H1 (cell line): ENCODE data around the gene TNFAIP8L3. TPM values are rescaled to one million over a fixed set of nuclear protein-coding genes. Genes with fewer than 3 reads are reported as not detected.

Experiments used
- CTCF ChIA-PET: fragments of 300-600 bp; sonication (Branson Sonifier 250); formaldehyde crosslinking; loops from one replicate; lab custom pipeline; 2021; ENCODE audit not compliant: partially characterized antibody; lab: Charles Lee
- POLR2A ChIA-PET: fragments of 300-600 bp; sonication (Branson Sonifier 250); formaldehyde crosslinking; loops from one replicate; lab custom pipeline; 2021; ENCODE audit warnings: inconsistent platforms; ENCODE audit not compliant: partially characterized antibody; lab: Charles Lee
- DNase-seq, 2 experiments: peaks; one replicate each; pipeline versions ENCODE4 v3.0.0 to v3.0.0-alpha.2; 2010 to 2022; ENCODE audit warnings: low spot score in 2 of 2, low read depth in 1 of 2, mixed read lengths in 1 of 2
- FAIRE-seq: peaks from 2 replicates; lab custom pipeline; 2011; peaks lifted over from hg19 to GRCh38; lab: Jason Lieb, UNC
- H2AFZ ChIP-seq: 2 replicates; pipeline ENCODE4 v1.8.1; 2012; ENCODE audit warnings: low read length, inconsistent platforms
- H2AK5ac ChIP-seq: 2 replicates; pipeline ENCODE4 v1.6.1; 2013; ENCODE audit warnings: low read depth, low read length
- H2BK120ac ChIP-seq: replicated peaks from 2 replicates; pipeline ENCODE3; 2013; ENCODE audit warnings: low read depth, low read length, inconsistent platforms
- H2BK12ac ChIP-seq: 2 replicates; pipeline ENCODE4 v1.6.1; 2013; ENCODE audit warnings: low read depth, low read length
- H2BK15ac ChIP-seq: 2 replicates; pipeline ENCODE4 v1.6.1; 2013; ENCODE audit warnings: low read length
- H2BK20ac ChIP-seq: 2 replicates; pipeline ENCODE4 v1.6.1; 2013; ENCODE audit warnings: low read length
- H2BK5ac ChIP-seq: 2 replicates; pipeline ENCODE4 v1.6.1; 2013; ENCODE audit warnings: low read depth, low read length
- H3K14ac ChIP-seq: 2 replicates; pipeline ENCODE4 v1.6.1; 2013; ENCODE audit warnings: inconsistent platforms; ENCODE audit not compliant: insufficient read length
- H3K18ac ChIP-seq: 2 replicates; pipeline ENCODE4 v1.6.1; 2013; ENCODE audit warnings: low read length; ENCODE audit errors: extremely low read depth
- H3K23ac ChIP-seq: 2 replicates; pipeline ENCODE4 v1.6.1; 2013; ENCODE audit warnings: inconsistent platforms; ENCODE audit not compliant: insufficient read length
- H3K23me2 ChIP-seq: 2 replicates; pipeline ENCODE4 v1.6.1; 2013; ENCODE audit warnings: low read depth, low read length
- H3K27ac ChIP-seq: 2 replicates; pipeline ENCODE4 v1.6.1; 2011; ENCODE audit warnings: low read depth, low read length, inconsistent platforms
- H3K27me3 ChIP-seq, 4 experiments: replicated peaks in 1 of 4; 1 replicate in 1 of 4; 2 replicates in 3 of 4; pipeline versions ENCODE4 v1.6.1 to v1.8.1; 2011 to 2013; ENCODE audit warnings: low read length in 3 of 4, mild to moderate bottlenecking in 3 of 4, inconsistent platforms in 2 of 4, mixed read lengths in 2 of 4, moderate library complexity in 1 of 4; ENCODE audit not compliant: control insufficient read depth in 3 of 4, insufficient read depth in 3 of 4; ENCODE audit errors: extremely low read depth in 1 of 4
- H3K36me3 ChIP-seq, 4 experiments: 2 replicates each; pipeline versions ENCODE4 v1.6.1 to v1.8.1; 2011 to 2013; ENCODE audit warnings: mild to moderate bottlenecking in 4 of 4, low read length in 3 of 4, moderate library complexity in 2 of 4, control low read depth in 1 of 4, inconsistent platforms in 1 of 4; ENCODE audit not compliant: insufficient read depth in 4 of 4, control insufficient read depth in 2 of 4
- H3K4ac ChIP-seq: replicated peaks from 2 replicates; pipeline ENCODE3; 2013; ENCODE audit warnings: low read length, low read depth, mixed read lengths, inconsistent platforms; ENCODE audit not compliant: insufficient read length
- H3K4me1 ChIP-seq, 4 experiments: replicated peaks in 1 of 4; 1 replicate in 1 of 4; 2 replicates in 3 of 4; pipeline versions ENCODE4 v1.6.1 to v1.8.1; 2011 to 2013; ENCODE audit warnings: low read length in 3 of 4, inconsistent platforms in 2 of 4, mixed read lengths in 1 of 4; ENCODE audit not compliant: insufficient read depth in 4 of 4, control insufficient read depth in 3 of 4
- H3K4me2 ChIP-seq, 2 experiments: 2 replicates each; pipeline versions ENCODE4 v1.6.1 to v1.8.1; 2011 to 2013; ENCODE audit warnings: low read depth in 2 of 2, low read length in 2 of 2, control low read depth in 1 of 2, inconsistent platforms in 1 of 2, mild to moderate bottlenecking in 1 of 2; ENCODE audit not compliant: insufficient read depth in 1 of 2
- H3K4me3 ChIP-seq, 4 experiments: fragments of 200-600, 300-600 bp in 1 of 4; sonication (generic), shearing (Covaris generic), sonication (Bioruptor Twin) in 1 of 4; 2 replicates each; pipeline versions ENCODE4 v1.5.1 to v1.8.1; 2011 to 2016; ENCODE audit warnings: low read length in 4 of 4, low read depth in 3 of 4, control low read depth in 2 of 4, inconsistent platforms in 2 of 4, mild to moderate bottlenecking in 2 of 4, mixed read lengths in 1 of 4, moderate library complexity in 1 of 4; ENCODE audit not compliant: insufficient read depth in 2 of 4; ENCODE audit errors: extremely low read depth in 1 of 4
- H3K56ac ChIP-seq: replicated peaks from 2 replicates; pipeline ENCODE3; 2013; ENCODE audit warnings: low read depth, mild to moderate bottlenecking, mixed read lengths, low read length, inconsistent platforms; ENCODE audit not compliant: insufficient read length
- H3K79me1 ChIP-seq: 2 replicates; pipeline ENCODE4 v1.6.1; 2013; ENCODE audit warnings: low read depth, low read length, control low read depth
- H3K79me2 ChIP-seq, 2 experiments: 2 replicates each; pipeline versions ENCODE4 v1.6.1 to v1.8.1; 2012 to 2013; ENCODE audit warnings: low read length in 2 of 2, mild to moderate bottlenecking in 2 of 2, inconsistent platforms in 1 of 2; ENCODE audit not compliant: insufficient read depth in 2 of 2, control insufficient read depth in 1 of 2
- H3K9ac ChIP-seq, 4 experiments: replicated peaks in 1 of 4; 1 replicate in 1 of 4; 2 replicates in 3 of 4; pipeline versions ENCODE4 v1.6.1 to v1.8.1; 2011 to 2013; ENCODE audit warnings: low read depth in 3 of 4, low read length in 3 of 4, control low read depth in 2 of 4, mild to moderate bottlenecking in 2 of 4, moderate library complexity in 2 of 4, inconsistent platforms in 1 of 4; ENCODE audit errors: extremely low read depth in 1 of 4
- H3K9me3 ChIP-seq, 2 experiments: 2 replicates each; pipeline versions ENCODE4 v1.6.1 to v1.8.1; 2012 to 2013; ENCODE audit warnings: mild to moderate bottlenecking in 2 of 2, moderate library complexity in 2 of 2, control low read depth in 1 of 2, inconsistent platforms in 1 of 2, low read depth in 1 of 2, low read length in 1 of 2, mixed read lengths in 1 of 2; ENCODE audit not compliant: insufficient read depth in 2 of 2
- H4K20me1 ChIP-seq, 2 experiments: replicated peaks in 1 of 2; 2 replicates each; pipeline versions ENCODE3 to v1.8.1; 2011 to 2013; ENCODE audit warnings: inconsistent platforms in 2 of 2, low read length in 2 of 2, mild to moderate bottlenecking in 1 of 2; ENCODE audit not compliant: insufficient read depth in 2 of 2, control insufficient read depth in 1 of 2
- H4K5ac ChIP-seq: 2 replicates; pipeline ENCODE4 v1.6.1; 2013; ENCODE audit warnings: low read length, low read depth, mixed read lengths, inconsistent platforms; ENCODE audit not compliant: insufficient read length
- H4K8ac ChIP-seq: 2 replicates; pipeline ENCODE4 v1.8.0; 2013; ENCODE audit warnings: mild to moderate bottlenecking, moderate library complexity, low read length, inconsistent platforms; ENCODE audit not compliant: insufficient read depth; ENCODE audit errors: extremely low read depth
- H4K91ac ChIP-seq: replicated peaks from 2 replicates; pipeline ENCODE3; 2013; ENCODE audit warnings: low read length, mixed read lengths, inconsistent platforms; ENCODE audit not compliant: insufficient read length
- FOSL1 ChIP-seq: IDR thresholded peaks from 2 replicates; pipeline ENCODE4 v1.6.1; 2011; ENCODE audit warnings: mild to moderate bottlenecking, low read depth, low read length, moderate library complexity; ENCODE audit not compliant: insufficient read depth
- HDAC2 ChIP-seq, 2 experiments: fragments of 300-600 bp in 1 of 2; sonication (generic) in 1 of 2; IDR thresholded peaks; 2 replicates each; pipeline ENCODE4 v1.6.1; 2011 to 2012; ENCODE audit warnings: low read depth in 2 of 2, low read length in 2 of 2, mild to moderate bottlenecking in 2 of 2, moderate library complexity in 2 of 2, borderline replicate concordance in 1 of 2, inconsistent platforms in 1 of 2
- PHF8 ChIP-seq: fragments of 200-600 bp; sonication (generic); conservative IDR thresholded peaks from 2 replicates; pipeline ENCODE4 v1.7.1; 2012; ENCODE audit warnings: low read depth, mild to moderate bottlenecking, inconsistent platforms, low read length, moderate library complexity
- TEAD4 ChIP-seq: IDR thresholded peaks from 2 replicates; pipeline ENCODE4 v1.6.1; 2012; ENCODE audit warnings: low read depth, low read length, inconsistent platforms, mixed read lengths
- WGBS, 2 experiments: shearing (Covaris generic) in 1 of 2; methylation state at CpG; one replicate each; pipeline versions ENCODE4 v1.1.6 to v1.1.7; 2013 to 2015; ENCODE audit warnings: low lambda C conversion rate in 2 of 2, mixed read lengths in 2 of 2, inconsistent platforms in 1 of 2, low coverage in 1 of 2, missing lambda C conversion rate in 1 of 2; ENCODE audit not compliant: insufficient replicate concordance in 2 of 2, insufficient coverage in 1 of 2, insufficient read length in 1 of 2; ENCODE audit errors: extremely low coverage in 1 of 2, missing lambda C conversion rate in 1 of 2; 5-methylcytosine and 5-hydroxymethylcytosine counted together
- polyA plus RNA-seq, 7 experiments: library from polyadenylated mRNA; depleted of rRNA in 3 of 7; stranded (reverse) in 5 of 7; unstranded in 2 of 7; fragments of >200 nt in 5 of 7; fragments of 200-250 nt in 2 of 7; gene quantifications; 1 replicate in 5 of 7; 2 replicates in 1 of 7; 4 replicates in 1 of 7; pipeline versions ENCODE4 v1.2.1 to v1.2.3, GENCODE V29; 2011 to 2013; ENCODE audit warnings: missing spikeins in 2 of 7, mixed read lengths in 2 of 7
- total RNA-seq: library from RNA; stranded (reverse); fragmentation: NEBNext Ultra II Directional; extraction: Animal tissue kit (Norgen Biotek cat#: 25700); gene quantifications from 2 replicates; pipeline ENCODE4 v1.2.1, GENCODE V29; 2021

The TNFAIP8L3 gene
- total and polyA plus RNA-seq, 2 of the 8 experiments (the other 6 are each of a cell fraction or from before 2014, with no cell fraction given), result 0.23 to 0.67 TPM

- Histone ChIP-seq H3K23me2 (no peaks in the 10 kb centered on the region), H3K9me3 (0 out of 4 replicates have a peak, but pooled peaks cover 0 to 3% of the 10 kb centered on the region in 2 experiments), H2BK5ac (no peak overlapping the region), H3K79me1 (no peaks in the 10 kb centered on the region), H3K4me3 (no peak overlapping the region), H3K14ac (no peak overlapping the region), H3K4me2 (no peak overlapping the region)
- no peak for TF ChIP-seq TEAD4
- TF ChIP-seq HDAC2 (IDR thresholded peaks at IDR 0.05; ENCODE audit: borderline replicate concordance in 1 of 2, low read depth in 2 of 2, low read length in 2 of 2), result no peak
- no peak for TF ChIP-seq PHF8
- TF ChIP-seq FOSL1, result no peak
- TF ChIP-seq, all 59 proteins: peak for 0
- Histone ChIP-seq H4K5ac (no peak overlapping the region), H3K27ac (no peak overlapping the region), H3K36me3 (no peaks in the 10 kb centered on the region), H3K27me3 (no peaks in the 10 kb centered on the region), H2AK5ac (no peak overlapping the region), H4K91ac (no peak overlapping the region), H3K4ac (no peak overlapping the region), H3K56ac (no peak overlapping the region), H3K4me1 (no peaks in the 10 kb centered on the region), H2BK20ac (no peak overlapping the region), H2BK120ac (no peak overlapping the region), H4K8ac (no peak overlapping the region), H2BK15ac (no peak overlapping the region), H4K20me1 (no peaks in the 10 kb centered on the region), H3K9ac (no peak overlapping the region), H3K23ac (no peak overlapping the region), H2BK12ac (no peak overlapping the region), H2AFZ (no peak overlapping the region), H3K18ac (no peak overlapping the region), H3K79me2 (no peaks in the 10 kb centered on the region)
- FAIRE-seq, result no peak
- CTCF ChIA-PET, result interaction anchor here (0.6 kb wide), 1 partner anchor 36 kb away, joined by 4 read pairs; no protein-coding TSS in a partner anchor
- POLR2A ChIA-PET, result no interaction called here
- WGBS, 2 experiments, result 95% methylated on average over 3 of the region's 3 CpGs; no CpG with 5 or more reads in 1 of the 2 experiments
- no peak for DNase-seq
These were observed 32.1 kb upstream of the TNFAIP8L3 start for GRCh38 chr15:51126842-51127241.
